K562 (cell line): Measurements from ENCODE around the gene TIMM10. TPM values are rescaled to one million over a fixed set of nuclear protein-coding genes. Genes with fewer than 3 reads are reported as not detected.

Source experiments
- ATF6 ChIP-seq: sonication (generic); formaldehyde crosslinking; IDR thresholded peaks from 2 replicates; pipeline ENCODE4 v1.4.0; 2020; ENCODE audit warnings: mild to moderate bottlenecking, missing genetic modification reagents
- CBFA2T3 ChIP-seq: fragments of 450-650 bp; IDR thresholded peaks from 2 replicates; pipeline ENCODE4 v1.6.1; 2017
- CHCHD3 ChIP-seq: fragments of 250-450 bp; sonication (Bioruptor Pico); IDR thresholded peaks from 2 replicates; pipeline ENCODE4 v2.1.2; 2022; ENCODE audit warnings: mild to moderate bottlenecking
- CHD4 ChIP-seq: fragments of 200-600 bp; sonication (generic); IDR thresholded peaks from 3 replicates; pipeline ENCODE4 v1.6.1; 2012; ENCODE audit warnings: low read depth, mild to moderate bottlenecking, mixed read lengths, low read length, inconsistent platforms; ENCODE audit not compliant: insufficient read depth, insufficient replicate concordance, poor library complexity, severe bottlenecking
- EP400 ChIP-seq: fragments of 450-650 bp; IDR thresholded peaks from 2 replicates; pipeline ENCODE4 v1.6.1; 2017; ENCODE audit warnings: antibody characterized with exemption, mild to moderate bottlenecking, moderate library complexity
- FOXJ3 ChIP-seq: sonication (generic); formaldehyde crosslinking; IDR thresholded peaks from 2 replicates; pipeline ENCODE4 v1.4.0; 2020; ENCODE audit warnings: mild to moderate bottlenecking, missing genetic modification reagents
- GABPA ChIP-seq: fragments of 200-800 bp; sonication (Bioruptor generic); conservative IDR thresholded peaks from 2 replicates; pipeline ENCODE4 v1.6.1; 2016; ENCODE audit warnings: low read depth, missing genetic modification characterization, missing compliant biosample characterization
- MAFG ChIP-seq: fragments of 450-650 bp; conservative IDR thresholded peaks from 2 replicates; pipeline ENCODE4 v1.6.1; 2016; ENCODE audit warnings: missing genetic modification characterization, missing compliant biosample characterization
- MCM2 ChIP-seq: fragments of 450-650 bp; IDR thresholded peaks from 2 replicates; pipeline ENCODE4 v1.6.1; 2017; ENCODE audit warnings: low read depth, mild to moderate bottlenecking
- MIER1 ChIP-seq: fragments of 450-650 bp; IDR thresholded peaks from 2 replicates; pipeline ENCODE4 v1.6.1; 2016; ENCODE audit warnings: antibody characterized with exemption, mild to moderate bottlenecking, low read depth
- NFRKB ChIP-seq: fragments of 450-650 bp; IDR thresholded peaks from 2 replicates; pipeline ENCODE4 v1.6.1; 2016; ENCODE audit warnings: low read depth
- SMAD1 ChIP-seq: fragments of 150-350 bp; IDR thresholded peaks from 2 replicates; pipeline ENCODE4 v1.6.1; 2014; ENCODE audit warnings: low read length, low read depth; ENCODE audit not compliant: partially characterized antibody
- XRCC5 ChIP-seq: fragments of 200-400 bp; formaldehyde crosslinking; IDR thresholded peaks from 2 replicates; pipeline ENCODE4 v1.6.1; 2017; ENCODE audit warnings: low read depth, mild to moderate bottlenecking, low read length
- ZBTB17 ChIP-seq: fragments of 450-650 bp; formaldehyde crosslinking; IDR thresholded peaks from 2 replicates; pipeline ENCODE4 v1.4.0; 2020; ENCODE audit warnings: mild to moderate bottlenecking
- ZEB2 ChIP-seq: fragments of 450-650 bp; IDR thresholded peaks from 2 replicates; pipeline ENCODE4 v1.6.1; 2016
- ZNF143 ChIP-seq: sonication (generic); formaldehyde crosslinking; IDR thresholded peaks from 2 replicates; pipeline ENCODE4 v1.9.0; 2022; ENCODE audit warnings: mild to moderate bottlenecking, missing genetic modification reagents
- ZNF146 ChIP-seq: IDR thresholded peaks from one replicate; pipeline ENCODE4 v1.6.1; 2018; ENCODE audit warnings: missing compliant biosample characterization; ENCODE audit not compliant: unreplicated experiment
- ZNF398 ChIP-seq: fragments of 250-450 bp; sonication (Bioruptor Pico); IDR thresholded peaks from 2 replicates; pipeline ENCODE4 v1.8.0; 2021; ENCODE audit warnings: moderate library complexity, mild to moderate bottlenecking, inconsistent platforms
- ZNF57 ChIP-seq: fragments of 450-650 bp; formaldehyde crosslinking; IDR thresholded peaks from 2 replicates; pipeline ENCODE4 v1.4.0; 2020; ENCODE audit warnings: mild to moderate bottlenecking, moderate library complexity
- ZNF592 ChIP-seq: fragments of 450-650 bp; IDR thresholded peaks from 2 replicates; pipeline ENCODE4 v1.6.1; 2017; ENCODE audit warnings: antibody characterized with exemption, mild to moderate bottlenecking
- polyA plus RNA-seq, 8 experiments: library from polyadenylated mRNA; depleted of rRNA in 4 of 8; stranded (reverse) in 5 of 8; unstranded in 3 of 8; fragments of >200 nt; fragmentation: Nextera tagmentation in 2 of 8; fragmentation: Illumina TruSeq in 1 of 8; extraction: Ambion mirVana in 2 of 8; extraction: Trizol in 1 of 8; gene quantifications; 2 replicates each; pipeline versions ENCODE4 v1.2.1 to v1.2.3, GENCODE V29; 2011 to 2014; ENCODE audit warnings: inconsistent platforms in 1 of 8, missing spikeins in 1 of 8
- total RNA-seq, 7 experiments: library from RNA; depleted of rRNA in 6 of 7; stranded (reverse); fragments of >200 nt in 6 of 7; fragmentation: Illumina TruSeq in 2 of 7; extraction: Trizol in 2 of 7; gene quantifications; 2 replicates each; pipeline versions ENCODE4 v1.2.1 to v1.2.3, GENCODE V29; 2011 to 2021; ENCODE audit warnings: low replicate concordance in 1 of 7
- TF ChIP-seq, protein P1 (sequence below): fragments of 250-450 bp; sonication (Bioruptor Pico); IDR thresholded peaks from 2 replicates; pipeline ENCODE4 v1.5.1; 2021; ENCODE audit warnings: mild to moderate bottlenecking

The TIMM10 gene
- total and polyA plus RNA-seq, 9 of the 15 experiments (the other 6 are each of a cell fraction or from before 2014, with no cell fraction given): 109 to 553 (median 172) TPM

GRCh38 chr11:57530215-57530595, 349 bp downstream of the TIMM10 start (continued):
- TF ChIP-seq ZNF398 (CRISPR knock-in tag) (no peak), ZEB2 (no peak), ZNF146 (CRISPR knock-in tag) (no peak), ZNF57 (CRISPR knock-in tag) (no peak), ZNF143 (CRISPR knock-in tag) (no peak), ZNF592 (no peak), EP400 (no peak), CHCHD3 (no peak), SMAD1 (no peak), CHD4 (peak; percentile 93), MCM2 (no peak), ATF6 (CRISPR knock-in tag) (0 out of 2 replicates have a peak, but pooled peaks have one; percentile 48), XRCC5 (no peak), MAFG (tag) (no peak), ZBTB17 (CRISPR knock-in tag) (no peak), FOXJ3 (CRISPR knock-in tag) (no peak), NFRKB (peak; percentile 48; the same call in 1 of the 2 replicates), GABPA (tag) (no peak), MIER1 (peak; percentile 74; the same call in 1 of the 2 replicates), CBFA2T3 (no peak)
- TF ChIP-seq, protein P1, sequence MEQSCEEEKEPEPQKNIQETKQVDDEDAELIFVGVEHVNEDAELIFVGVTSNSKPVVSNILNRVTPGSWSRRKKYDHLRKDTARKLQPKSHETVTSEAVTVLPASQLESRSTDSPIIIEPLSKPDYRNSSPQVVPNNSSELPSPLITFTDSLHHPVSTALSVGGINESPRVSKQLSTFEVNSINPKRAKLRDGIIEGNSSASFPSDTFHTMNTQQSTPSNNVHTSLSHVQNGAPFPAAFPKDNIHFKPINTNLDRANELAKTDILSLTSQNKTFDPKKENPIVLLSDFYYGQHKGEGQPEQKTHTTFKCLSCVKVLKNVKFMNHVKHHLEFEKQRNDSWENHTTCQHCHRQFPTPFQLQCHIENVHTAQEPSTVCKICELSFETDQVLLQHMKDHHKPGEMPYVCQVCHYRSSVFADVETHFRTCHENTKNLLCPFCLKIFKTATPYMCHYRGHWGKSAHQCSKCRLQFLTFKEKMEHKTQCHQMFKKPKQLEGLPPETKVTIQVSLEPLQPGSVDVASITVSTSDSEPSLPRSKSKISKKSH (CRISPR knock-in tag): no peak
